Activated T-helper 2 cell treated with anti-CD3 and anti-CD28 coated beads, Interferon-gamma antibody, Interleukin-2, Interleukin-4, amounts not matched to agents 10 μg/mL and 5 μg/mL and 100 μg/mL, durations not matched to agents 14 hours and 24 hours and 36 hours (primary cell): Measurements from ENCODE around the gene CBX3. TPM values are rescaled to one million over a fixed set of nuclear protein-coding genes. Genes with fewer than 3 reads are reported as not detected.
"Not testable (repeated sequence)": the region's sequence is repeated elsewhere in the genome, so short reads cannot be mapped to it uniquely, and the experiment has no call there.

Experiments
- DNase-seq: peaks from one replicate; pipeline ENCODE4 v3.0.0; 2021; ENCODE audit warnings: low spot score
- H3K27ac Mint-ChIP-seq: one replicate; pipeline ENCODE4 v1.8.0; 2021; ENCODE audit warnings: mixed read lengths
- H3K27me3 Mint-ChIP-seq: one replicate; pipeline ENCODE4 v1.8.0; 2021; ENCODE audit warnings: low read depth, mixed read lengths
- H3K36me3 Mint-ChIP-seq: one replicate; pipeline ENCODE4 v1.8.0; 2021; ENCODE audit warnings: low read depth, mixed read lengths
- H3K4me1 Mint-ChIP-seq: one replicate; pipeline ENCODE4 v1.8.0; 2021; ENCODE audit warnings: low read depth, mixed read lengths
- H3K4me3 Mint-ChIP-seq: one replicate; pipeline ENCODE4 v1.8.0; 2021; ENCODE audit warnings: low read depth, mild to moderate bottlenecking, moderate library complexity, mixed read lengths
- H3K9me3 Mint-ChIP-seq: one replicate; pipeline ENCODE4 v1.8.0; 2021; ENCODE audit warnings: mixed read lengths
- intact Hi-C: fragments of 100-400 bp; cut with micrococcal nuclease; formaldehyde crosslinking; loops from one replicate; pipeline ENCODE4 v1.15.1; 2023
- total RNA-seq: library from RNA; stranded (reverse); gene quantifications from 2 replicates; pipeline ENCODE4 v1.2.3, GENCODE V29; 2022

The CBX3 gene
- total RNA-seq, 1 donor from 2014 or later: 275 TPM

DNA sequence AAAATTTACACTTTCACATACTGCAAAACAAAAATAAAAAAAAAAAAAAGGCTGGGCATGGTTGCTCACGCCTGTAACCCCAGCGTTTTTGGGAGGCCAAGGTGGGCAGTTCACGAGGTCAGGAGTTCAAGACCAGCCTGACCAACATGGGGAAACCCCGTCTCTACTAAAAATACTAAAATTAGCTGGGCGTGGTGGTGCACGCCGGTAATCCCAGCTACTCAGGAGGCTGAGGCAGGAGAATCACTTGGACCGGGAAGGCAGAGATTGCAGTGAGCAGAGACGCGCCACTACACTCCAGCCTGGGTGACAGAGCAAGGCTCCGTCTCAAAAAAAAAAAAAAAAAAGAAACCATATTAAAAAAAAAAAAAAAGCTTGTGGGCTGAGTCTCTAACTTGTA is 6.8 kb upstream of the CBX3 start:
- intact Hi-C loops, H3K9me3 Mint-ChIP-seq, DNase-seq, H3K27me3 Mint-ChIP-seq: not testable (repeated sequence)
- H3K27ac Mint-ChIP-seq: peak overlapping the region; percentile 71
- H3K4me3 Mint-ChIP-seq: peak overlapping the region; percentile 71
- peaks cover 70% of the 10 kb centered on the region for H3K4me1 Mint-ChIP-seq
- peaks cover 98% of the 10 kb centered on the region for H3K36me3 Mint-ChIP-seq

DNA sequence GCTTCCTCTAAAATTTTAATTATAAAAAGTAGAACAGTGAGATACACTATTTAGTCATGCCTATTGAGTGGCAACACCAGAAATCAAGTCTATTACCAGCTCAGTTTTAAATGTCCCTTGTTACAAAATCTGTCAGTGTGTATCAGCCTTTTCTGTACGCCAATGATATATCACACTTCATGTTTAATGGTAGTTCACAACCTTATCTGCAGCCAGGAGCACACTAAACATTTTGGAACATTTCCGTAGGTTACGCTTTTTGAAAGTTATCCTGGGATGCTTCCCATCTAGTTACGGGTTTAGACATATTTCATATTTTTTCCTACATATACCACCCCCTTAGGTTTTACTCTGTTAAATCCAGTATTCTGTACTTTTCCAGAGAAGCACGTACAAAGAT is 6.4 kb upstream of the CBX3 start:
- Mint-ChIP-seq H3K36me3 (peaks cover 98% of the 10 kb centered on the region), H3K4me1 (peaks cover 69% of the 10 kb centered on the region), H3K27ac (peak overlapping the region; percentile 53), H3K4me3 (peak overlapping the region; percentile 82), H3K27me3 (no peaks in the 10 kb centered on the region), H3K9me3 (no peaks in the 10 kb centered on the region)
- intact Hi-C loops: no loop called here
- DNase-seq: no peak

DNA sequence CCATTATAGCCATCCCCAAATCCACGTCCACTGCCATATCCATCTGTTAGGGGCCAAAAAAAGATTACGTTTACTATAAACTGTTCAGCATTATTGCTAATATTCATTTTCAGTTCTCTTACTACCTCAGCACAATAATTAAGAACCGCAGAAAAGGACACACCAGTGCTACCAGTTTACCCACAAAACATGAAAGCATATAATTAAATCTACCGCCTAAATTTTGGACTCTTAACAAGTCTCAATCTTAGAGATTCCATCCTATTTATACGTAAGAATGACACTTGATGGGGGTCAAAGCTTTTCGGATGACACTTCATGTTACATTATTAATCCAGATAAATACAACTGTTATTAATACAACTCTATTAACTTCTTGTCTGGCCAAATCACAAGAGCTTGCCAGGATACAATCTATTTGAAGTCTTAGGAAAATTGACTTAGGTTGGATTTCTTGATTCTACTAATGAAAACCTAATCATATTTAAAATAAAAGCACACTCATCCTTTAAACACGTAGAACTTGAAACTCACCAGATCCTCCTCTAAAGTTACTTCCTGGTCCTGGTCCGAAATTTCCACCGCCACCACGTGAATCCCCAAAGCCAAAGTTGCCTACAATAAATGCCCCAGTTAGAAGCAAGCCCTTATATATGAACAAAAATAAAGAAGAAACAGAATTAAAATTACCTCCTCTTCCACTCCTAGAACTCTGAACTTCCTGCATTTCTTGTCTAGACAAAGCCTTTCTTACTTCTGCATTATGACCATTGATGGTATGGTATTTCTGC is 5.5 kb upstream of the CBX3 start:
- Mint-ChIP-seq H3K4me3 (peak overlapping the region; percentile 82), H3K27me3 (no peaks in the 10 kb centered on the region), H3K4me1 (peaks cover 60% of the 10 kb centered on the region), H3K9me3 (no peaks in the 10 kb centered on the region), H3K36me3 (peaks cover 96% of the 10 kb centered on the region), H3K27ac (peak overlapping the region; percentile 64)
- intact Hi-C loops: no loop called here
- DNase-seq: no peak

GRCh38 chr7:26197153-26198115 is 4.1 kb upstream of the CBX3 start:
- Mint-ChIP-seq H3K27ac (peak overlapping the region; percentile 100), H3K36me3 (peaks cover 85% of the 10 kb centered on the region), H3K9me3 (no peaks in the 10 kb centered on the region), H3K4me3 (peak overlapping the region; percentile 100), H3K4me1 (peaks cover 49% of the 10 kb centered on the region), H3K27me3 (no peaks in the 10 kb centered on the region)
- DNase-seq: no peak
- intact Hi-C loops: loop anchor here (1.0 to 2.0 kb wide), 3 partner anchors 10 to 305 kb away; no protein-coding TSS in a partner anchor

DNA sequence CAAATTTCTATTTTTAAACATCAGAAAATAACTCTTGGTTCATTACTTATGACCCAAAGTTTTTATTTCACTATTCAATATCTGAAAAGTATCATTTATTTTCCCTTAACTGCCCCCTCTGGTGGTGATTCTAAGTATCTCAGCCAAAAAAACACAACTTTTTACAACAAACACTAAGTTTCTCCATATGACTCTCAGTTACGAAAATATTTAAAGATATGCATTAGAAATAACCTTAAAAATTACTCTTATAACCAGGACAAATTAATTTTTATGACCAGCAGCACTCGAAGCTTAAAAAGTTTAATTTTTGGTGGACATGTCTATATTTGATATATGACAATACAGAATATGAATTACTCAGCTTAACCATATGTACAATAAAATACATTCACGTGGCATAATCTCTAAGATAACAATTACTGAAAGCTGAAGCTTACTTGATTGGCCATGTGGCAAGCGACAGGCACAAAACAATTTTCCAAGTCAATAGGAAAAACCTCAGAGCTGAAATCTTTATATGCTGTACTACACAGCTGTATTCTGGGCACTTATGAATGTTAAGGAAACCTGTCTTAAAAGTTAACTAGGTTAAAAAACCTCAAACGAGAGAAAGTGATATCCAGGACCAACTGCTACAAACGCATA is 3.3 kb upstream of the CBX3 start:
- Mint-ChIP-seq H3K36me3 (peaks cover 85% of the 10 kb centered on the region), H3K4me3 (peak overlapping the region; percentile 100), H3K4me1 (peaks cover 45% of the 10 kb centered on the region), H3K9me3 (no peaks in the 10 kb centered on the region), H3K27me3 (no peaks in the 10 kb centered on the region), H3K27ac (peak overlapping the region; percentile 100)
- intact Hi-C loops: loop anchor here (1.0 to 2.0 kb wide), 3 partner anchors 11 to 305 kb away; no protein-coding TSS in a partner anchor
- no peak for DNase-seq

- intact Hi-C loops: loop anchor here (1.0 to 2.0 kb wide), 3 partner anchors 11 to 306 kb away; no protein-coding TSS in a partner anchor
- no peak for DNase-seq
- Mint-ChIP-seq H3K4me1 (peaks cover 43% of the 10 kb centered on the region), H3K27ac (peak overlapping the region; percentile 100), H3K4me3 (peak overlapping the region; percentile 100), H3K27me3 (no peaks in the 10 kb centered on the region), H3K9me3 (no peaks in the 10 kb centered on the region), H3K36me3 (peaks cover 85% of the 10 kb centered on the region)
These were observed 2.8 kb upstream of the CBX3 start for GRCh38 chr7:26198781-26199169.

DNA sequence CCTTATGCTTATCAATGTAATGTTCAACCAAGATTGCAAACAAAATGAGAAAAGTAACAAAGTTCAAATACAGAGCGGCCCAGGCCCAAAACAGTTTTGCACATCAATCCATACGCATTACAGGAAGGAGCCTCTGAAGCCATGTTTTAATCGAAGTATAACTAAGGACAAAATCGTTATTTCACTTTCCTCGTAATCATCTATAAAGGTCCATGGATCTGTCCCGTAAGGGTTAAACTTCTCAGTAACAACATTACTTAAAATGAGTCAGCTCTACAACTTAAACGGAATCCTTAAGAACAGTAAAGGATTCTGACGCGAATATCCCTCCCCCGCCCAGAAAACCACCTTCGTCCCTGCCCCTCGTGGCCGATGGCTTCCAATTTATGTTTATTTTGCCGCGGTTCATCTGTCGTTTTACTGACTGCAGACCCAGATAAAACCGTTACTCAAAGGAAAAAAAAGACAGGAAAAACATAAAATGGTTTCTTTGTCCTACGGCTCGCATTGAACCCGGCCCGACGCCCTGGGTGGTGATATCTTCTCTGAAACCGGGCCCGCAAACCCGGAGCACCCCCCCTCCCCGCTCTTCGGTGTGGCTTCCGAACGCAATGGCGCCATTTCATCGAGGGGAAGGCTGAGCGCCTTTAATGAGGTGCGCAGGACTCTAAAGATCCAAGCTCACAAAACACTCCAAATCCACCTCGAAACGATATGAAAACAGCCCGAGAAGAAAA is 2.1 kb upstream of the CBX3 start:
- Mint-ChIP-seq H3K27me3 (no peaks in the 10 kb centered on the region), H3K4me1 (peaks cover 43% of the 10 kb centered on the region), H3K4me3 (peak overlapping the region; percentile 100), H3K36me3 (peaks cover 85% of the 10 kb centered on the region), H3K27ac (peak overlapping the region; percentile 100), H3K9me3 (no peaks in the 10 kb centered on the region)
- intact Hi-C loops: loop anchor here (1.0 to 10.0 kb wide), 9 partner anchors 46 to 663 kb away; partner anchors contain the start of gene SKAP2
- peak; percentile 60 for DNase-seq

DNA sequence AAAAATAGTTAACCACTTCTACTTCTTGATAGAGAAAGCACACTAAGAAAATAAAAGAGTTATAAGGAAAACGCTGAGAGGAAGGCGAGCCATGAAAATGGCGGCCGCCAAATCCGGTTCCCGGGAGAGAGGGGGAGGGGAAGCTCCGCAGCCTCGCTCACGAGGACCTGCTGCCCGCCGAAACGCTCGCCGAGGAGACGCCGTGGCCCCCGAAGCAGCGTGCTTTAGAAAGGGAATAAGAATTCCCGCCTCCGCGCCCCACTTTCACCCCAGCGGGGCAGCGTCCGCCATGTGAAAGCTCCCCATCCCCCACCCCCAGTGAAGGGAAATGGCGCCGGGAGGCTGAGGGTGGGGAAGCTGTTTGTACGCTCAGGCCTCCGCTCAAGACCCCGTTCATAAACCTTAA is 1.5 kb upstream of the CBX3 start:
- intact Hi-C loops: loop anchor here (1.0 to 10.0 kb wide), 7 partner anchors 47 to 662 kb away; partner anchors contain the start of gene SKAP2
- peaks cover 45% of the 10 kb centered on the region for H3K4me1 Mint-ChIP-seq
- peak overlapping the region; percentile 100 for H3K27ac Mint-ChIP-seq
- peak overlapping the region; percentile 100 for H3K4me3 Mint-ChIP-seq
- H3K9me3 Mint-ChIP-seq: no peaks in the 10 kb centered on the region
- no peaks in the 10 kb centered on the region for H3K27me3 Mint-ChIP-seq
- peaks cover 87% of the 10 kb centered on the region for H3K36me3 Mint-ChIP-seq
- peak; percentile 67 for DNase-seq

DNA sequence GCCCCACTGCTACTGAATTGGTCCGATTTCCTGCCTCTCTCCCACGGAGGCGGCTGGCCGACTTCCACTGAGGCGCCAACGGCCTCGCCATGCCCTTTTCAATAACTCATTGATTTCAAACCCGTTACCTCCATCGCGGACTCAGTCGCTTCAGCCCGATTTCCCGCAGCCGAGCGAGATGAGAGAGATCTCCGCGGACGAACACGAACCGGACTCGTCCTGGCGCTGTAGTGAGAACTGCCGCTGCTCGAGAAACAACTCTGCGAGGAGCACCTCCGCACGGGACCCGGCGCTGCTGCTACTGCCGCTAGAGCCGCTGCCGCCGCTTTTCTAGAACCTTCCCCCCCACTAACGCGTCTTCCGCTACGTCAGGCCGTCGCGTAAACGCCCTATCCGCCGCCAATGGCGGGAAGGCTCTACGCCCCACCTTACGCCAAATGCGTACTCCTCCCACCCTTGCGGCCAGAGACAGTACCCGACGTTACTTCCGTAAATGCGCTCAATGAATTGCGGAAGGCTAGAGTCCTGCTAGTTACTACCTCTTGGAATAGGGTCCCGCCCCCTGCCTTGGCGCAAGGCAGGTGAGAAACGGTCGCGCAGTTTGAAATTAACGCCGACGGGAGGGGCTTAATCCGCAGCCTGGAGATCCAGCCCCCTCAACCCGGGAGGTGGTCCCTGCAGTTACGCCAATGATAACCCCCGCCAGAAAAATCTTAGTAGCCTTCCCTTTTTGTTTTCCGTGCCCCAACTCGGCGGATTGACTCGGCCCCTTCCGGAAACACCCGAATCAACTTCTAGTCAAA is 900 bp upstream of the CBX3 start, which contains the start of gene HNRNPA2B1:
HNRNPA2B1 (minus strand) TSS at position 303 of the 803 bp plus-strand sequence; CDS start at position 134, 169 bp downstream.
- Mint-ChIP-seq H3K4me3 (peak within 1 kb of the TSS; percentile 100), H3K9me3 (no peaks in the 10 kb centered on the region), H3K27ac (peak within 1 kb of the TSS; percentile 100), H3K4me1 (peaks cover 45% of the 10 kb centered on the region), H3K27me3 (no peaks in the 10 kb centered on the region), H3K36me3 (peaks cover 87% of the 10 kb centered on the region)
- intact Hi-C loops: loop anchor here (1.0 to 10.0 kb wide), 7 partner anchors 47 to 662 kb away; partner anchors contain the start of gene SKAP2
- peak; percentile 97 for DNase-seq

GRCh38 chr7:26202019-26202990 is 760 bp downstream of the CBX3 start:
- Mint-ChIP-seq H3K36me3 (peaks cover 87% of the 10 kb centered on the region), H3K9me3 (no peaks in the 10 kb centered on the region), H3K4me1 (peaks cover 42% of the 10 kb centered on the region), H3K27me3 (no peaks in the 10 kb centered on the region), H3K4me3 (peak overlapping the region; percentile 87), H3K27ac (peak overlapping the region; percentile 88)
- intact Hi-C loops: loop anchor here (5.0 to 10.0 kb wide), 3 partner anchors 75 to 660 kb away; partner anchors contain the start of gene SKAP2
- peak; percentile 41 for DNase-seq
